ENCODE results near the gene LAMC3. TPM values are rescaled to one million over a fixed set of nuclear protein-coding genes. Genes with fewer than 3 reads are reported as not detected.
A peak's percentile ranks its signal among the peaks of the same experiment; 100 is the strongest.

LAMC3 gene
- total and polyA plus RNA-seq, 3 donors from 2014 or later = 35.9 to 136 (median 86.3) TPM

DNA sequence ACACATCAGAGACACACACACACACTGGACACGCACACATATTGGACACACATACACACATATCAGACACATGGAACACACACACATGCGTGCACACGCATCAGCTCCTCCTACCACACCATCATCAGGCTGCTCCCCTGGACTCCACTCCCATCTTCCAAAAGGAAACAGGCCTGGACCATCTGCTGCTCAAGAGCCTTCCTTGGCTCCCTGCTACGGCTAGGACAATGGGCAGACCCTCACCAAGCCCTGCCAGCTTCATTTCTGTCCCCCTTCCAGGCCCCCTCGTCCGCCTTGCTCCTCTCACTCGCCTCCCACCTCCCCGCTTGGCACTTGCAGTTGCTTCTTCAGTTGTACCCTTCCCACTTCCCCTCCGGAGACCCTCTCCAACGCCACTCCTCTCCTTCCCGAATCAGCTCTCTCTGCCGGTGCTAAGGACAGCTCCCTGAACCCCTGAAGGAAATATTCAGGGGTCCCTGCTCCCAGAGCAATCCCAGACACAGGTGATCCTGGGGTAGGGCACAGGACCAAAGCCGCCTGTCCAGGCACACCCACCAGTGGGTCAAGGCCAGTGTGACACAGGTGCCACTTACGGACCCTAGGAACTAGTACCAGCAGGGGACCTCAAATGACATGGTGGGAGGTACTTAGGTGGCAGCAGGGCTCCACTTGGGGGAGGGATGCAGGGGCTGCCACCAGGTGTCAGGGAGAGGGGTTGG, 12.1 kb upstream of the LAMC3 start:
- Histone ChIP-seq H3K27ac (no peak overlapping the region), H3K36me3 (ENCODE audit: low read depth, missing control alignments) (no peaks in the 10 kb centered on the region), H3K4me3 (no peak overlapping the region), H3K4me1 (no peaks in the 10 kb centered on the region), H3K27me3 (no peaks in the 10 kb centered on the region), H3K9me3 (no peaks in the 10 kb centered on the region)
- TF ChIP-seq POLR2A (IDR thresholded peaks at IDR 0.05) = no peak
- no peak for TF ChIP-seq CTCF (IDR thresholded peaks at IDR 0.05)
- intact Hi-C loops (cut with DNase I; ENCODE audit: low total_unique reads) = no loop called here
- no peak for DNase-seq
- WGBS, 2 donors = 82 to 88% methylated on average over 14 of the region's 14 CpGs

GRCh38 chr9:130997395-130997684, 11.6 kb upstream of the LAMC3 start:
- 76 to 83% methylated on average over 1 to 2 of the region's 2 CpGs for WGBS, 2 donors
- no peak for DNase-seq
- Histone ChIP-seq H3K4me3 (no peak overlapping the region), H3K27ac (no peak overlapping the region), H3K27me3 (no peaks in the 10 kb centered on the region), H3K4me1 (no peaks in the 10 kb centered on the region), H3K9me3 (no peaks in the 10 kb centered on the region), H3K36me3 (ENCODE audit: low read depth, missing control alignments) (no peaks in the 10 kb centered on the region)
- intact Hi-C loops (cut with DNase I; ENCODE audit: low total_unique reads) = no loop called here
- TF ChIP-seq POLR2A (IDR thresholded peaks at IDR 0.05) (no peak), CTCF (IDR thresholded peaks at IDR 0.05) (no peak)

DNA sequence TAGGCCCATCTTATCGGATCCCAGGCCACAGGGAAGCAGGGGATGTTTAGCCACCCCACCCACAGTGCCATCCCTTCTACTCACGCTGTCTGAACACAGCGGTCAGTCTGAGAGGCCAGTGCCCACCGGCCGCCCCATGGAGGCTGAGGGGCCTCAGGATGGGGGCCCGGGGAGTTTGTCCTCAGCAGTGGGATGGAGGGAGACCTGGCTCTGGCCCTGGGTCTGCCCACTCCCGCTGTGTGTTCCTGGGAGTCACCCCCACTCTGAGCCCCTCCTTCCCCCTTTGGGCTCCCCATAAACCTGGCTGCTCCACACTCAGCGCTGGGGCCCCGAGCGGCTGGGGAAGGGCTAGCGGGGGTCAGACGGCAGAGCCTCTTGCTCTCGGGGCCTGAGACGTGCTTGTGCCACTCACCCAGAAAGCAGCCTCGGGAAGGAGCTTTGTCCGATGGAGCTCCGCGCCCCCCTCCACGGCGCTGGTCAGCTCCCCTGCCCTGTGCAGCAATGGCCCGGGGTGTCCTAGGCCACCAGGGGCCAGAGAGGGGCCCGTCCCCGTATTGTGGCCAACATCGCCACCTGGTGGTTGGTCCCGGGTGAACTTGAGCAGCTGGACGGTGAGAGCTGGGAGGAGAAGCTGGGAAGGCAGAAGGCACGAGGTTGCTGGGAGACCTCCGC, 10.9 kb upstream of the LAMC3 start:
- peak; percentile 85 for DNase-seq
- Histone ChIP-seq H3K27me3 (no peaks in the 10 kb centered on the region), H3K27ac (no peak overlapping the region), H3K36me3 (ENCODE audit: low read depth, missing control alignments) (no peaks in the 10 kb centered on the region), H3K9me3 (no peaks in the 10 kb centered on the region), H3K4me1 (no peaks in the 10 kb centered on the region), H3K4me3 (no peak overlapping the region)
- WGBS, 2 donors = 24 to 46% methylated on average over 12 to 28 of the region's 28 CpGs
- no peak for TF ChIP-seq POLR2A (IDR thresholded peaks at IDR 0.05)
- TF ChIP-seq CTCF (IDR thresholded peaks at IDR 0.05) = peak; percentile 71 to 79 (median 75)
- intact Hi-C loops (cut with DNase I; ENCODE audit: low total_unique reads) = no loop called here

DNA sequence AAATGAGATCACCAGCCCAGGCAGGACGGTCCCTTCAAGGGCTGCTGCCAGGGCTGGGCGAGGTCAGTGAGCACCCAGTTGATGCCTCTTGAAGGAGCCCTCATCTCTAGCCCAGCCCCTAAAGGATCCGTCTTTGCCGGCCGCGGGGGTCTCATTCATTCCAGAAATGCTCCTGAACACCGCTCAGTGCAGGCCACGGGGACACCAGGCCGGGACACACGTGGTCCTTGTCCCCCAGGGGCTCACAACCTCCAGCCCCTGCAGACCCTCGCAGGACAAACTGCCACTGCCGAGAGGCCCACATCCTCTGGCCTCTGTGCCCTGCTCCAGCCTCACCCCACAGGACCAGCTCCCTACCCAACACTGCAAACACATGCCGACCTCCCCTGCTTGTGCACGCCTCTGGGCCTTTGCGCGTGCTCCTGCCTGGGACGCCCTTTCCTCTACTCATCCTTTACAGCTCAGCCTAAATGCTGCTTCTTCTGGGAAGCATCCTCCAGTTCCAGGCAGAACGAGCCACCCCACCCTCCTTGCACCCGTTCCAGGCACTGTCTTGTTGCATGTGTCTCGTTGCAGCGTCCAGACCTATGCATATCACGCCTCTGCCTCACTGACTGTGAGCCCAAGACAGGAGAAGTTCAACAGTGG, 10.3 kb upstream of the LAMC3 start:
- no peaks in the 10 kb centered on the region for H3K4me1 ChIP-seq
- intact Hi-C loops (cut with DNase I; ENCODE audit: low total_unique reads) = no loop called here
- no peak overlapping the region for H3K27ac ChIP-seq
- no peaks in the 10 kb centered on the region for H3K36me3 ChIP-seq (ENCODE audit: low read depth, missing control alignments)
- TF ChIP-seq POLR2A (IDR thresholded peaks at IDR 0.05) (no peak), CTCF (IDR thresholded peaks at IDR 0.05) (no peak)
- no peak overlapping the region for H3K4me3 ChIP-seq
- no peaks in the 10 kb centered on the region for H3K9me3 ChIP-seq
- DNase-seq = no peak
- no peaks in the 10 kb centered on the region for H3K27me3 ChIP-seq
- WGBS, 2 donors = 62 to 71% methylated on average over 13 to 22 of the region's 22 CpGs

Measured in testis (tissue), 3 donors.